Astrocyte (in vitro differentiated cells and primary cell): Measurements from ENCODE around the gene ORC3.

ENCODE experiments used
- CTCF ChIP-seq: IDR thresholded peaks from 2 replicates; pipeline ENCODE4 v1.5.1; 2011; ENCODE audit warnings: low read depth, mild to moderate bottlenecking, inconsistent platforms, low read length, moderate library complexity; ENCODE audit not compliant: insufficient read depth
- EZH2 ChIP-seq: IDR thresholded peaks from 2 replicates; pipeline ENCODE4 v1.6.1; 2012; ENCODE audit warnings: mild to moderate bottlenecking, low read length, inconsistent platforms; ENCODE audit not compliant: insufficient read depth

- no peak for TF ChIP-seq CTCF
- TF ChIP-seq EZH2, result no peak
These were observed 45.5 kb upstream of the ORC3 start for GRCh38 chr6:87544474-87544735.
